ENCODE data around the gene CCDC28B.

DNA sequence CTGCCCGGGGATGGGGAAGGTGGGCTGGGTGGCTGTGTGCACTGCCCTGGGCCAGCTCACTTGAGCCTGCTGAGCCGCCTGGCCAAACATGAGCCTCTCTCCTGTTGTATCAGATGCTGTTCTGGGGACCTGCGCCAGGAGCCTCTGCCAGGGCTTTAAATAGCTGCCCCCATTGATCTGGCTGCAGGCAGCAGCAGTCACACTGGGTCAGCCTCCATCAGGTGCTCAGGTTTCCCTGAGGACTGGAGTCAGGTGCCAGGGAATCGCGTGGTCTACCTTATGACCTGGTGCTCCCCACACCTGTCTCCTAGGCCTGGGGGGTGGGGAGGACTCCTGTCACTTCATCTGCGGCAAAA, 700 bp upstream of the CCDC28B start:
- TF ChIP-seq SMC3 (IDR thresholded peaks at IDR 0.05) (no peak), POLR2A (IDR thresholded peaks at IDR 0.05; ENCODE audit: low read length) (no peak)
- TF ChIP-seq, protein P1, sequence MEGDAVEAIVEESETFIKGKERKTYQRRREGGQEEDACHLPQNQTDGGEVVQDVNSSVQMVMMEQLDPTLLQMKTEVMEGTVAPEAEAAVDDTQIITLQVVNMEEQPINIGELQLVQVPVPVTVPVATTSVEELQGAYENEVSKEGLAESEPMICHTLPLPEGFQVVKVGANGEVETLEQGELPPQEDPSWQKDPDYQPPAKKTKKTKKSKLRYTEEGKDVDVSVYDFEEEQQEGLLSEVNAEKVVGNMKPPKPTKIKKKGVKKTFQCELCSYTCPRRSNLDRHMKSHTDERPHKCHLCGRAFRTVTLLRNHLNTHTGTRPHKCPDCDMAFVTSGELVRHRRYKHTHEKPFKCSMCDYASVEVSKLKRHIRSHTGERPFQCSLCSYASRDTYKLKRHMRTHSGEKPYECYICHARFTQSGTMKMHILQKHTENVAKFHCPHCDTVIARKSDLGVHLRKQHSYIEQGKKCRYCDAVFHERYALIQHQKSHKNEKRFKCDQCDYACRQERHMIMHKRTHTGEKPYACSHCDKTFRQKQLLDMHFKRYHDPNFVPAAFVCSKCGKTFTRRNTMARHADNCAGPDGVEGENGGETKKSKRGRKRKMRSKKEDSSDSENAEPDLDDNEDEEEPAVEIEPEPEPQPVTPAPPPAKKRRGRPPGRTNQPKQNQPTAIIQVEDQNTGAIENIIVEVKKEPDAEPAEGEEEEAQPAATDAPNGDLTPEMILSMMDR (IDR thresholded peaks at IDR 0.05), result no peak

Measured in A549 (cell line).